ENCODE measurements around the gene GBP3.
"Not testable (repeated sequence)": the region's sequence is repeated elsewhere in the genome, so short reads cannot be mapped to it uniquely, and the experiment has no call there.

The GBP3 gene

GRCh38 chr1:89005286-89006151 is 17.1 kb downstream of the GBP3 start:
- ATAC-seq = no peak
- peaks cover 8% of the 10 kb centered on the region for H3K4me1 Mint-ChIP-seq
- H3K36me3 Mint-ChIP-seq = peaks cover 61% of the 10 kb centered on the region
- H3K27ac Mint-ChIP-seq = no peak overlapping the region
- H3K27me3 Mint-ChIP-seq = no peaks in the 10 kb centered on the region
- H3K9me3 Mint-ChIP-seq = no peaks in the 10 kb centered on the region
- no peak overlapping the region for H3K4me3 Mint-ChIP-seq

- H3K27me3 Mint-ChIP-seq, H3K4me3 Mint-ChIP-seq, H3K9me3 Mint-ChIP-seq, ATAC-seq, H3K4me1 Mint-ChIP-seq: not testable (repeated sequence)
- peaks cover 34% of the 10 kb centered on the region for H3K36me3 Mint-ChIP-seq
- H3K27ac Mint-ChIP-seq = peak overlapping the region; percentile 5
These were observed 20.5 kb downstream of the GBP3 start for GRCh38 chr1:89002176-89002575.

GRCh38 chr1:89001510-89001909 is 21.2 kb downstream of the GBP3 start:
- H3K27me3 Mint-ChIP-seq = no peaks in the 10 kb centered on the region
- peaks cover 8% of the 10 kb centered on the region for H3K4me1 Mint-ChIP-seq
- H3K27ac Mint-ChIP-seq = peak overlapping the region; percentile 5
- no peak overlapping the region for H3K4me3 Mint-ChIP-seq
- no peak for ATAC-seq
- H3K9me3 Mint-ChIP-seq = no peaks in the 10 kb centered on the region
- H3K36me3 Mint-ChIP-seq = peaks cover 31% of the 10 kb centered on the region

- peak; percentile 72 for ATAC-seq
- Mint-ChIP-seq H3K27ac (no peak overlapping the region), H3K27me3 (no peaks in the 10 kb centered on the region), H3K9me3 (no peaks in the 10 kb centered on the region), H3K36me3 (peaks cover 6% of the 10 kb centered on the region), H3K4me1 (peaks cover 8% of the 10 kb centered on the region), H3K4me3 (no peak overlapping the region)
These were observed 23.9 kb downstream of the GBP3 start for GRCh38 chr1:88998716-88999115.

GRCh38 chr1:88990426-88990825 is 32.2 kb downstream of the GBP3 start:
- Mint-ChIP-seq H3K4me3 (no peak overlapping the region), H3K36me3 (peaks cover 14% of the 10 kb centered on the region), H3K9me3 (no peaks in the 10 kb centered on the region), H3K27ac (peak overlapping the region; percentile 1), H3K4me1 (peaks cover 37% of the 10 kb centered on the region), H3K27me3 (no peaks in the 10 kb centered on the region)
- no peak for ATAC-seq

- H3K4me3 Mint-ChIP-seq = no peak overlapping the region
- H3K27ac Mint-ChIP-seq = peak overlapping the region; percentile 74
- H3K27me3 Mint-ChIP-seq = no peaks in the 10 kb centered on the region
- no peak for ATAC-seq
- no peaks in the 10 kb centered on the region for H3K9me3 Mint-ChIP-seq
- peaks cover 39% of the 10 kb centered on the region for H3K36me3 Mint-ChIP-seq
- H3K4me1 Mint-ChIP-seq = peaks cover 66% of the 10 kb centered on the region
These were observed 37.0 kb downstream of the GBP3 start for GRCh38 chr1:88985692-88986091.

GRCh38 chr1:88985032-88985431 is 37.6 kb downstream of the GBP3 start:
- peaks cover 35% of the 10 kb centered on the region for H3K36me3 Mint-ChIP-seq
- H3K4me3 Mint-ChIP-seq = no peak overlapping the region
- peaks cover 65% of the 10 kb centered on the region for H3K4me1 Mint-ChIP-seq
- no peak for ATAC-seq
- no peaks in the 10 kb centered on the region for H3K27me3 Mint-ChIP-seq
- no peaks in the 10 kb centered on the region for H3K9me3 Mint-ChIP-seq
- H3K27ac Mint-ChIP-seq = peak overlapping the region; percentile 74

- Mint-ChIP-seq H3K4me1 (peaks cover 65% of the 10 kb centered on the region), H3K36me3 (peaks cover 31% of the 10 kb centered on the region), H3K9me3 (no peaks in the 10 kb centered on the region), H3K27ac (peak overlapping the region; percentile 74), H3K4me3 (no peak overlapping the region), H3K27me3 (no peaks in the 10 kb centered on the region)
- ATAC-seq = no peak
These were observed 38.1 kb downstream of the GBP3 start for GRCh38 chr1:88984569-88984968.

GRCh38 chr1:88983791-88984559 is 38.7 kb downstream of the GBP3 start:
- Mint-ChIP-seq H3K27me3 (no peaks in the 10 kb centered on the region), H3K4me3 (peak overlapping the region; percentile 49), H3K9me3 (no peaks in the 10 kb centered on the region), H3K36me3 (peaks cover 31% of the 10 kb centered on the region), H3K4me1 (peaks cover 65% of the 10 kb centered on the region), H3K27ac (peak overlapping the region; percentile 74)
- ATAC-seq = peak; percentile 53

GRCh38 chr1:88982055-88982454 is 40.6 kb downstream of the GBP3 start:
- ATAC-seq = no peak
- Mint-ChIP-seq H3K9me3 (no peaks in the 10 kb centered on the region), H3K27ac (no peak overlapping the region)

GRCh38 chr1:88981506-88981905 is 41.2 kb downstream of the GBP3 start:
- Mint-ChIP-seq H3K4me1 (peaks cover 67% of the 10 kb centered on the region), H3K36me3 (peaks cover 25% of the 10 kb centered on the region)
- not testable (repeated sequence) for ATAC-seq, H3K9me3 Mint-ChIP-seq, H3K27me3 Mint-ChIP-seq, H3K27ac Mint-ChIP-seq, H3K4me3 Mint-ChIP-seq

More at GRCh38 chr1:88982055-88982454, 40.6 kb downstream of the GBP3 start:
- Mint-ChIP-seq H3K4me3 (no peak overlapping the region), H3K27me3 (no peaks in the 10 kb centered on the region), H3K36me3 (peaks cover 25% of the 10 kb centered on the region), H3K4me1 (peaks cover 67% of the 10 kb centered on the region)

- Mint-ChIP-seq H3K4me1 (peaks cover 66% of the 10 kb centered on the region), H3K9me3 (no peaks in the 10 kb centered on the region), H3K27ac (no peak overlapping the region), H3K4me3 (no peak overlapping the region), H3K36me3 (peaks cover 25% of the 10 kb centered on the region), H3K27me3 (no peaks in the 10 kb centered on the region)
- no peak for ATAC-seq
These were observed 41.8 kb downstream of the GBP3 start for GRCh38 chr1:88980870-88981269.

- H3K27me3 Mint-ChIP-seq = no peaks in the 10 kb centered on the region
- peaks cover 28% of the 10 kb centered on the region for H3K36me3 Mint-ChIP-seq
- H3K27ac Mint-ChIP-seq = no peak overlapping the region
- ATAC-seq = no peak
- no peaks in the 10 kb centered on the region for H3K9me3 Mint-ChIP-seq
- peaks cover 55% of the 10 kb centered on the region for H3K4me1 Mint-ChIP-seq
- no peak overlapping the region for H3K4me3 Mint-ChIP-seq
These were observed 42.9 kb downstream of the GBP3 start for GRCh38 chr1:88979749-88980116.

- Mint-ChIP-seq H3K9me3 (no peaks in the 10 kb centered on the region), H3K36me3 (peaks cover 34% of the 10 kb centered on the region), H3K27ac (no peak overlapping the region), H3K4me3 (no peak overlapping the region), H3K4me1 (peaks cover 51% of the 10 kb centered on the region), H3K27me3 (no peaks in the 10 kb centered on the region)
- ATAC-seq = no peak
These were observed 43.5 kb downstream of the GBP3 start for GRCh38 chr1:88979054-88979748.

- H3K27me3 Mint-ChIP-seq = no peaks in the 10 kb centered on the region
- ATAC-seq = no peak
- no peaks in the 10 kb centered on the region for H3K9me3 Mint-ChIP-seq
- no peak overlapping the region for H3K27ac Mint-ChIP-seq
- H3K4me1 Mint-ChIP-seq = peaks cover 45% of the 10 kb centered on the region
- H3K36me3 Mint-ChIP-seq = peaks cover 17% of the 10 kb centered on the region
- H3K4me3 Mint-ChIP-seq = no peak overlapping the region
These were observed 46.4 kb downstream of the GBP3 start for GRCh38 chr1:88976235-88976634.
